GM23338 (cell line): ENCODE measurements around the gene SCN4A.

Experiments
- CREB1 ChIP-seq: fragments of 250-450 bp; sonication (Bioruptor Pico); IDR thresholded peaks from 2 replicates; pipeline ENCODE4 v1.5.0; 2020; ENCODE audit warnings: low read depth, mild to moderate bottlenecking, moderate library complexity
- EZH2 ChIP-seq: fragments of 200-600 bp; sonication (generic); IDR thresholded peaks from one replicate; pipeline ENCODE4 v1.8.0; 2017; ENCODE audit warnings: antibody characterized with exemption, mild to moderate bottlenecking, low read depth; ENCODE audit not compliant: unreplicated experiment
- EZH2phosphoT487 ChIP-seq: fragments of 200-600 bp; sonication (generic); IDR thresholded peaks from one replicate; pipeline ENCODE4 v1.8.1; 2018; ENCODE audit warnings: antibody characterized with exemption; ENCODE audit not compliant: unreplicated experiment
- JUNB ChIP-seq: IDR thresholded peaks from one replicate; pipeline ENCODE4 v1.6.1; 2016; ENCODE audit warnings: antibody characterized with exemption; ENCODE audit not compliant: unreplicated experiment
- POLR2AphosphoS5 ChIP-seq: IDR thresholded peaks from 2 replicates; pipeline ENCODE4 v1.6.1; 2016; ENCODE audit warnings: antibody characterized with exemption, low read depth
- STAT1 ChIP-seq: IDR thresholded peaks from one replicate; pipeline ENCODE4 v1.6.1; 2016; ENCODE audit warnings: antibody characterized with exemption; ENCODE audit not compliant: unreplicated experiment
- ZNF114 ChIP-seq: fragments of 250-450 bp; sonication (Bioruptor Pico); IDR thresholded peaks from 2 replicates; pipeline ENCODE4 v1.5.0; 2020; ENCODE audit warnings: mild to moderate bottlenecking, moderate library complexity
- ZNF331 ChIP-seq: fragments of 250-450 bp; sonication (Bioruptor Pico); IDR thresholded peaks from 2 replicates; pipeline ENCODE4 v1.5.0; 2020; ENCODE audit warnings: low read depth, mild to moderate bottlenecking, moderate library complexity
- TF ChIP-seq, protein P1 (sequence below): IDR thresholded peaks from one replicate; pipeline ENCODE4 v1.6.1; 2018; ENCODE audit warnings: antibody characterized with exemption; ENCODE audit not compliant: unreplicated experiment
- TF ChIP-seq, protein P2 (sequence below), 2 experiments: fragments of 200-600 bp in 1 of 2; sonication (generic) in 1 of 2; conservative IDR thresholded peaks; 2 replicates each; pipeline versions ENCODE4 v1.5.1 to v1.6.1; 2016 to 2017; ENCODE audit warnings: antibody characterized with exemption in 2 of 2, low read depth in 2 of 2, mild to moderate bottlenecking in 2 of 2, moderate library complexity in 1 of 2
- TF ChIP-seq, protein P3 (sequence below): fragments of 250-450 bp; sonication (Bioruptor Pico); IDR thresholded peaks from 2 replicates; pipeline ENCODE4 v1.5.0; 2020; ENCODE audit warnings: mild to moderate bottlenecking, moderate library complexity
- TF ChIP-seq, protein P4 (sequence below): IDR thresholded peaks from 2 replicates; pipeline ENCODE4 v1.6.1; 2016; ENCODE audit warnings: antibody characterized with exemption

DNA sequence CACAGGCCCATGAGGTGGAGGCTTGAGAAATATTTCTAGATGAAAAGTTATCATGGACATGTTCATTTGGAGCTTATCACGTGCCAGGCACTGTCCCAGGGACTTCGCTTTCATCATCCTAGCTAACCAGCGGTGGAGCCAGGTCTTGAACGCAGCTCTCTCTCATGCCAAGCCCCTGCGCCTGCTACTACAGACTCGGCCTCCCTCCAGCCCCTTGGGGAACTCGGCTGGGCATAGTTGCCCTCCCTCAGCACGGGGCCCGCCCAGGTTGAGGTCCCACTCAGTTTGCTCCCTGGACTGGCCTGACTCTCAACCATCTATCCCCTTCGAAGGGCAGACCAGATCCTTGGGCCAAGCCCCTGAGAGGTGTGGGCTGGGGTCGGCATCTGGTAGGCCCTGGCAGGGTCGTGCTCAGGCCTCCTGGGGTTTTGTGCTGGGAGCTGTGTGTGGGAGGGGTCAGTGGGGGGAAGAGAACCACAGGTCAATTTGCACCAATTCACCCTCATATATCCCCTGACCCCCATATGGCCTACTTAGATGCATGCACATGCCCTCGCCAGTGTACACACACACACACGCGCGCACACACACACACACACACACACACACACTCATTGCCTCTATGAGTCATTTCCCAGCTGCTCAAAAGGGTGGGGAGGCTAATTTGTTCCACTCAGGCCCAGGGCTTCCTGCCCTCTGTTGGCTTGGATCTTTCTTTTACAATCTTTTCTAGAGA lies 12.1 kb upstream of the SCN4A start:
- TF ChIP-seq, protein P1, sequence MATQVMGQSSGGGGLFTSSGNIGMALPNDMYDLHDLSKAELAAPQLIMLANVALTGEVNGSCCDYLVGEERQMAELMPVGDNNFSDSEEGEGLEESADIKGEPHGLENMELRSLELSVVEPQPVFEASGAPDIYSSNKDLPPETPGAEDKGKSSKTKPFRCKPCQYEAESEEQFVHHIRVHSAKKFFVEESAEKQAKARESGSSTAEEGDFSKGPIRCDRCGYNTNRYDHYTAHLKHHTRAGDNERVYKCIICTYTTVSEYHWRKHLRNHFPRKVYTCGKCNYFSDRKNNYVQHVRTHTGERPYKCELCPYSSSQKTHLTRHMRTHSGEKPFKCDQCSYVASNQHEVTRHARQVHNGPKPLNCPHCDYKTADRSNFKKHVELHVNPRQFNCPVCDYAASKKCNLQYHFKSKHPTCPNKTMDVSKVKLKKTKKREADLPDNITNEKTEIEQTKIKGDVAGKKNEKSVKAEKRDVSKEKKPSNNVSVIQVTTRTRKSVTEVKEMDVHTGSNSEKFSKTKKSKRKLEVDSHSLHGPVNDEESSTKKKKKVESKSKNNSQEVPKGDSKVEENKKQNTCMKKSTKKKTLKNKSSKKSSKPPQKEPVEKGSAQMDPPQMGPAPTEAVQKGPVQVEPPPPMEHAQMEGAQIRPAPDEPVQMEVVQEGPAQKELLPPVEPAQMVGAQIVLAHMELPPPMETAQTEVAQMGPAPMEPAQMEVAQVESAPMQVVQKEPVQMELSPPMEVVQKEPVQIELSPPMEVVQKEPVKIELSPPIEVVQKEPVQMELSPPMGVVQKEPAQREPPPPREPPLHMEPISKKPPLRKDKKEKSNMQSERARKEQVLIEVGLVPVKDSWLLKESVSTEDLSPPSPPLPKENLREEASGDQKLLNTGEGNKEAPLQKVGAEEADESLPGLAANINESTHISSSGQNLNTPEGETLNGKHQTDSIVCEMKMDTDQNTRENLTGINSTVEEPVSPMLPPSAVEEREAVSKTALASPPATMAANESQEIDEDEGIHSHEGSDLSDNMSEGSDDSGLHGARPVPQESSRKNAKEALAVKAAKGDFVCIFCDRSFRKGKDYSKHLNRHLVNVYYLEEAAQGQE: no peak
- TF ChIP-seq EZH2 (no peak), EZH2phosphoT487 (no peak), JUNB (no peak), POLR2AphosphoS5 (no peak), STAT1 (no peak), CREB1 (CRISPR knock-in tag) (no peak), ZNF114 (CRISPR knock-in tag) (no peak), ZNF331 (CRISPR knock-in tag) (no peak)
- TF ChIP-seq, protein P2, sequence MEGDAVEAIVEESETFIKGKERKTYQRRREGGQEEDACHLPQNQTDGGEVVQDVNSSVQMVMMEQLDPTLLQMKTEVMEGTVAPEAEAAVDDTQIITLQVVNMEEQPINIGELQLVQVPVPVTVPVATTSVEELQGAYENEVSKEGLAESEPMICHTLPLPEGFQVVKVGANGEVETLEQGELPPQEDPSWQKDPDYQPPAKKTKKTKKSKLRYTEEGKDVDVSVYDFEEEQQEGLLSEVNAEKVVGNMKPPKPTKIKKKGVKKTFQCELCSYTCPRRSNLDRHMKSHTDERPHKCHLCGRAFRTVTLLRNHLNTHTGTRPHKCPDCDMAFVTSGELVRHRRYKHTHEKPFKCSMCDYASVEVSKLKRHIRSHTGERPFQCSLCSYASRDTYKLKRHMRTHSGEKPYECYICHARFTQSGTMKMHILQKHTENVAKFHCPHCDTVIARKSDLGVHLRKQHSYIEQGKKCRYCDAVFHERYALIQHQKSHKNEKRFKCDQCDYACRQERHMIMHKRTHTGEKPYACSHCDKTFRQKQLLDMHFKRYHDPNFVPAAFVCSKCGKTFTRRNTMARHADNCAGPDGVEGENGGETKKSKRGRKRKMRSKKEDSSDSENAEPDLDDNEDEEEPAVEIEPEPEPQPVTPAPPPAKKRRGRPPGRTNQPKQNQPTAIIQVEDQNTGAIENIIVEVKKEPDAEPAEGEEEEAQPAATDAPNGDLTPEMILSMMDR (conservative IDR thresholded peaks at IDR 0.05; ENCODE audit: low read depth in 2 of 2): no peak
- TF ChIP-seq, protein P3, sequence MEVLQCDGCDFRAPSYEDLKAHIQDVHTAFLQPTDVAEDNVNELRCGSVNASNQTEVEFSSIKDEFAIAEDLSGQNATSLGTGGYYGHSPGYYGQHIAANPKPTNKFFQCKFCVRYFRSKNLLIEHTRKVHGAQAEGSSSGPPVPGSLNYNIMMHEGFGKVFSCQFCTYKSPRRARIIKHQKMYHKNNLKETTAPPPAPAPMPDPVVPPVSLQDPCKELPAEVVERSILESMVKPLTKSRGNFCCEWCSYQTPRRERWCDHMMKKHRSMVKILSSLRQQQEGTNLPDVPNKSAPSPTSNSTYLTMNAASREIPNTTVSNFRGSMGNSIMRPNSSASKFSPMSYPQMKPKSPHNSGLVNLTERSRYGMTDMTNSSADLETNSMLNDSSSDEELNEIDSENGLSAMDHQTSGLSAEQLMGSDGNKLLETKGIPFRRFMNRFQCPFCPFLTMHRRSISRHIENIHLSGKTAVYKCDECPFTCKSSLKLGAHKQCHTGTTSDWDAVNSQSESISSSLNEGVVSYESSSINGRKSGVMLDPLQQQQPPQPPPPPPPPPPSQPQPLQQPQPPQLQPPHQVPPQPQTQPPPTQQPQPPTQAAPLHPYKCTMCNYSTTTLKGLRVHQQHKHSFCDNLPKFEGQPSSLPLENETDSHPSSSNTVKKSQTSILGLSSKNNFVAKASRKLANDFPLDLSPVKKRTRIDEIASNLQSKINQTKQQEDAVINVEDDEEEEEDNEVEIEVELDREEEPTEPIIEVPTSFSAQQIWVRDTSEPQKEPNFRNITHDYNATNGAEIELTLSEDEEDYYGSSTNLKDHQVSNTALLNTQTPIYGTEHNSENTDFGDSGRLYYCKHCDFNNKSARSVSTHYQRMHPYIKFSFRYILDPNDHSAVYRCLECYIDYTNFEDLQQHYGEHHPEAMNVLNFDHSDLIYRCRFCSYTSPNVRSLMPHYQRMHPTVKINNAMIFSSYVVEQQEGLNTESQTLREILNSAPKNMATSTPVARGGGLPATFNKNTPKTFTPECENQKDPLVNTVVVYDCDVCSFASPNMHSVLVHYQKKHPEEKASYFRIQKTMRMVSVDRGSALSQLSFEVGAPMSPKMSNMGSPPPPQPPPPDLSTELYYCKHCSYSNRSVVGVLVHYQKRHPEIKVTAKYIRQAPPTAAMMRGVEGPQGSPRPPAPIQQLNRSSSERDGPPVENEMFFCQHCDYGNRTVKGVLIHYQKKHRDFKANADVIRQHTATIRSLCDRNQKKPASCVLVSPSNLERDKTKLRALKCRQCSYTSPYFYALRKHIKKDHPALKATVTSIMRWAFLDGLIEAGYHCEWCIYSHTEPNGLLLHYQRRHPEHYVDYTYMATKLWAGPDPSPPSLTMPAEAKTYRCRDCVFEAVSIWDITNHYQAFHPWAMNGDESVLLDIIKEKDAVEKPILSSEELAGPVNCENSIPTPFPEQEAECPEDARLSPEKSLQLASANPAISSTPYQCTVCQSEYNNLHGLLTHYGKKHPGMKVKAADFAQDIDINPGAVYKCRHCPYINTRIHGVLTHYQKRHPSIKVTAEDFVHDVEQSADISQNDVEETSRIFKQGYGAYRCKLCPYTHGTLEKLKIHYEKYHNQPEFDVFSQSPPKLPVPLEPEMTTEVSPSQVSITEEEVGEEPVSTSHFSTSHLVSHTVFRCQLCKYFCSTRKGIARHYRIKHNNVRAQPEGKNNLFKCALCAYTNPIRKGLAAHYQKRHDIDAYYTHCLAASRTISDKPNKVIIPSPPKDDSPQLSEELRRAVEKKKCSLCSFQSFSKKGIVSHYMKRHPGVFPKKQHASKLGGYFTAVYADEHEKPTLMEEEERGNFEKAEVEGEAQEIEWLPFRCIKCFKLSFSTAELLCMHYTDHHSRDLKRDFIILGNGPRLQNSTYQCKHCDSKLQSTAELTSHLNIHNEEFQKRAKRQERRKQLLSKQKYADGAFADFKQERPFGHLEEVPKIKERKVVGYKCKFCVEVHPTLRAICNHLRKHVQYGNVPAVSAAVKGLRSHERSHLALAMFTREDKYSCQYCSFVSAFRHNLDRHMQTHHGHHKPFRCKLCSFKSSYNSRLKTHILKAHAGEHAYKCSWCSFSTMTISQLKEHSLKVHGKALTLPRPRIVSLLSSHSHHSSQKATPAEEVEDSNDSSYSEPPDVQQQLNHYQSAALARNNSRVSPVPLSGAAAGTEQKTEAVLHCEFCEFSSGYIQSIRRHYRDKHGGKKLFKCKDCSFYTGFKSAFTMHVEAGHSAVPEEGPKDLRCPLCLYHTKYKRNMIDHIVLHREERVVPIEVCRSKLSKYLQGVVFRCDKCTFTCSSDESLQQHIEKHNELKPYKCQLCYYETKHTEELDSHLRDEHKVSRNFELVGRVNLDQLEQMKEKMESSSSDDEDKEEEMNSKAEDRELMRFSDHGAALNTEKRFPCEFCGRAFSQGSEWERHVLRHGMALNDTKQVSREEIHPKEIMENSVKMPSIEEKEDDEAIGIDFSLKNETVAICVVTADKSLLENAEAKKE (CRISPR knock-in tag): no peak
- TF ChIP-seq, protein P4, sequence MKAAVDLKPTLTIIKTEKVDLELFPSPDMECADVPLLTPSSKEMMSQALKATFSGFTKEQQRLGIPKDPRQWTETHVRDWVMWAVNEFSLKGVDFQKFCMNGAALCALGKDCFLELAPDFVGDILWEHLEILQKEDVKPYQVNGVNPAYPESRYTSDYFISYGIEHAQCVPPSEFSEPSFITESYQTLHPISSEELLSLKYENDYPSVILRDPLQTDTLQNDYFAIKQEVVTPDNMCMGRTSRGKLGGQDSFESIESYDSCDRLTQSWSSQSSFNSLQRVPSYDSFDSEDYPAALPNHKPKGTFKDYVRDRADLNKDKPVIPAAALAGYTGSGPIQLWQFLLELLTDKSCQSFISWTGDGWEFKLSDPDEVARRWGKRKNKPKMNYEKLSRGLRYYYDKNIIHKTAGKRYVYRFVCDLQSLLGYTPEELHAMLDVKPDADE: no peak
